H9 (cell line): ENCODE results near the gene GSG1L. TPM values are rescaled to one million over a fixed set of nuclear protein-coding genes. Genes with fewer than 3 reads are reported as not detected.
A peak's percentile ranks its signal among the peaks of the same experiment; 100 is the strongest.

ENCODE experiments used
- DNase-seq: peaks from one replicate; pipeline ENCODE4 v3.0.0-alpha.2; 2017
- H2AFZ ChIP-seq: one replicate; pipeline ENCODE4 v1.6.1; 2013; ENCODE audit warnings: mild to moderate bottlenecking, low read length, control low read depth, moderate library complexity
- H2AK5ac ChIP-seq: 2 replicates; pipeline ENCODE4 v1.6.1; 2013; ENCODE audit warnings: low read length, control low read depth, mixed read lengths; ENCODE audit not compliant: insufficient read length
- H2BK120ac ChIP-seq: one replicate; pipeline ENCODE4 v1.6.1; 2013; ENCODE audit warnings: low read depth, mild to moderate bottlenecking, low read length, control low read depth, inconsistent platforms; ENCODE audit not compliant: poor library complexity, severe bottlenecking
- H2BK12ac ChIP-seq: 2 replicates; pipeline ENCODE4 v1.6.1; 2013; ENCODE audit warnings: low read length, control low read depth, mixed read lengths, low read depth; ENCODE audit not compliant: insufficient read length
- H2BK15ac ChIP-seq: 2 replicates; pipeline ENCODE4 v1.6.1; 2013; ENCODE audit warnings: low read depth, low read length, control low read depth
- H2BK20ac ChIP-seq: one replicate; pipeline ENCODE4 v1.6.1; 2013; ENCODE audit warnings: low read depth, mild to moderate bottlenecking, low read length, control low read depth, inconsistent platforms; ENCODE audit not compliant: poor library complexity, severe bottlenecking
- H2BK5ac ChIP-seq: 2 replicates; pipeline ENCODE4 v1.6.1; 2013; ENCODE audit warnings: low read length, control low read depth, mixed read lengths; ENCODE audit not compliant: insufficient read length
- H3K14ac ChIP-seq: 2 replicates; pipeline ENCODE4 v1.6.1; 2013; ENCODE audit warnings: low read length, control low read depth; ENCODE audit not compliant: insufficient read depth
- H3K18ac ChIP-seq: 2 replicates; pipeline ENCODE4 v1.6.1; 2013; ENCODE audit warnings: low read depth, mild to moderate bottlenecking, mixed read lengths, low read length, control low read depth; ENCODE audit not compliant: insufficient read length
- H3K23ac ChIP-seq: 2 replicates; pipeline ENCODE4 v1.6.1; 2013; ENCODE audit warnings: low read length, control low read depth, mixed read lengths, low read depth; ENCODE audit not compliant: insufficient read length
- H3K23me2 ChIP-seq: 2 replicates; pipeline ENCODE4 v1.6.1; 2013; ENCODE audit warnings: low read depth, mild to moderate bottlenecking, mixed read lengths, low read length, control low read depth; ENCODE audit not compliant: insufficient read length, poor library complexity, severe bottlenecking
- H3K27ac ChIP-seq: 2 replicates; pipeline ENCODE4 v1.5.1; 2013; ENCODE audit warnings: low read length, control low read depth, mixed read lengths, low read depth; ENCODE audit not compliant: insufficient read length
- H3K27me3 ChIP-seq: 2 replicates; pipeline ENCODE4 v1.6.1; 2013; ENCODE audit warnings: low read length, control low read depth, inconsistent platforms; ENCODE audit not compliant: insufficient read depth
- H3K4ac ChIP-seq: 2 replicates; pipeline ENCODE4 v1.6.1; 2013; ENCODE audit warnings: low read depth, mild to moderate bottlenecking, control low read depth, inconsistent platforms, low read length, moderate library complexity
- H3K4me1 ChIP-seq: 2 replicates; pipeline ENCODE4 v1.6.1; 2013; ENCODE audit warnings: low read length, control low read depth, inconsistent platforms; ENCODE audit not compliant: insufficient read depth
- H3K4me2 ChIP-seq: 2 replicates; pipeline ENCODE4 v1.6.1; 2013; ENCODE audit warnings: low read length, control low read depth, mixed read lengths; ENCODE audit not compliant: insufficient read length, insufficient read depth
- H3K56ac ChIP-seq: 2 replicates; pipeline ENCODE4 v1.6.1; 2013; ENCODE audit warnings: low read depth, mild to moderate bottlenecking, mixed read lengths, low read length, control low read depth; ENCODE audit not compliant: insufficient read length
- H3K79me1 ChIP-seq: 2 replicates; pipeline ENCODE4 v1.6.1; 2013; ENCODE audit warnings: low read depth, mild to moderate bottlenecking, moderate library complexity, low read length, control low read depth, inconsistent platforms; ENCODE audit not compliant: insufficient read depth, poor library complexity, severe bottlenecking
- H3K79me2 ChIP-seq: 2 replicates; pipeline ENCODE4 v1.6.1; 2013; ENCODE audit warnings: low read length, control low read depth, inconsistent platforms; ENCODE audit not compliant: insufficient read depth
- H3K9ac ChIP-seq: 2 replicates; pipeline ENCODE4 v1.6.1; 2013; ENCODE audit warnings: low read length, control low read depth, mixed read lengths; ENCODE audit not compliant: insufficient read length; ENCODE audit errors: extremely low read depth
- H3K9me3 ChIP-seq: one replicate; pipeline ENCODE4 v1.6.1; 2013; ENCODE audit warnings: low read depth, low read length, inconsistent platforms; ENCODE audit not compliant: control insufficient read depth
- H3T11ph ChIP-seq: one replicate; pipeline ENCODE4 v1.6.1; 2013; ENCODE audit warnings: mild to moderate bottlenecking, low read length, control low read depth, inconsistent platforms
- H4K20me1 ChIP-seq: one replicate; pipeline ENCODE4 v1.6.1; 2013; ENCODE audit not compliant: control insufficient read depth, insufficient read length, insufficient read depth
- H4K5ac ChIP-seq: 2 replicates; pipeline ENCODE4 v1.6.1; 2013; ENCODE audit warnings: low read depth, mild to moderate bottlenecking, mixed read lengths, low read length, control low read depth; ENCODE audit not compliant: insufficient read length
- H4K8ac ChIP-seq: replicated peaks from 2 replicates; pipeline ENCODE4 v1.6.1; 2013; ENCODE audit warnings: low read length, control low read depth, mixed read lengths, low read depth; ENCODE audit not compliant: insufficient read length
- H4K91ac ChIP-seq: 2 replicates; pipeline ENCODE4 v1.6.1; 2013; ENCODE audit warnings: low read depth, mild to moderate bottlenecking, moderate library complexity, mixed read lengths, low read length, control low read depth; ENCODE audit not compliant: insufficient read length
- H3K27ac Mint-ChIP-seq, 3 experiments: 2 replicates in 2 of 3; 3 replicates in 1 of 3; pipeline ENCODE4 v1.8.0; 2020 to 2021; ENCODE audit warnings: mixed read lengths in 3 of 3, mild to moderate bottlenecking in 1 of 3, moderate library complexity in 1 of 3
- H3K27me3 Mint-ChIP-seq: 2 replicates; pipeline ENCODE4 v1.8.0; 2021; ENCODE audit warnings: low read depth, mild to moderate bottlenecking, moderate library complexity, mixed read lengths
- H3K36me3 Mint-ChIP-seq, 3 experiments: 2 replicates in 2 of 3; 3 replicates in 1 of 3; pipeline ENCODE4 v1.8.0; 2020 to 2021; ENCODE audit warnings: low read depth in 3 of 3, mixed read lengths in 3 of 3; ENCODE audit not compliant: insufficient read depth in 1 of 3
- H3K4me1 Mint-ChIP-seq, 2 experiments: 2 replicates each; pipeline ENCODE4 v1.8.0; 2020; ENCODE audit warnings: mixed read lengths in 2 of 2
- H3K4me3 Mint-ChIP-seq, 2 experiments: 2 replicates in 1 of 2; 3 replicates in 1 of 2; pipeline ENCODE4 v1.8.0; 2020 to 2021; ENCODE audit warnings: mild to moderate bottlenecking in 2 of 2, mixed read lengths in 2 of 2, moderate library complexity in 1 of 2
- H3K9me3 Mint-ChIP-seq, 2 experiments: 2 replicates in 1 of 2; 3 replicates in 1 of 2; pipeline ENCODE4 v1.8.0; 2020; ENCODE audit warnings: mild to moderate bottlenecking in 2 of 2, mixed read lengths in 2 of 2, moderate library complexity in 1 of 2
- CTCF ChIP-seq: fragments of 200-600 bp; sonication (generic); conservative IDR thresholded peaks from 3 replicates; pipeline ENCODE4 v1.8.0; 2021; ENCODE audit warnings: antibody characterized with exemption, mild to moderate bottlenecking
- WGBS: extraction: QIAGEN DNeasy Blood & Tissue Kit; methylation state at CpG from one replicate; pipeline ENCODE4 v1.1.7; 2013; ENCODE audit warnings: missing lambda C conversion rate, low lambda C conversion rate, mixed read lengths; ENCODE audit not compliant: insufficient read length; ENCODE audit errors: extremely low coverage; 5-methylcytosine and 5-hydroxymethylcytosine counted together
- total RNA-seq: library from RNA; stranded (reverse); gene quantifications from 2 replicates; pipeline ENCODE4 v1.2.1, GENCODE V29; 2021

GSG1L gene
- total RNA-seq, 1 experiment from 2014 or later, result 0.35 TPM

- H4K20me1 ChIP-seq, result peaks cover 2% of the 10 kb centered on the region
- Mint-ChIP-seq H3K9me3 (no peaks in the 10 kb centered on the region; a peak in 1 of 5 replicates), H3K4me1 (peaks cover 4 to 6% of the 10 kb centered on the region in 2 experiments; a peak in 3 of 4 replicates), H3K27ac (peak overlapping the region in 1 of 3 experiments; percentile 74; a peak in 2 of 7 replicates), H3K36me3 (no peaks in the 10 kb centered on the region), H3K27me3 (peaks cover 2% of the 10 kb centered on the region), H3K4me3 (no peak overlapping the region; a peak in 1 of 5 replicates)
- H3K79me1 ChIP-seq, result no peaks in the 10 kb centered on the region
- H3K27ac ChIP-seq, result no peak overlapping the region
- no peak overlapping the region for H4K8ac ChIP-seq
- no peak overlapping the region for H2AFZ ChIP-seq
- no peak overlapping the region for H3K4me2 ChIP-seq
- H3K23me2 ChIP-seq, result peaks cover 4% of the 10 kb centered on the region
- H4K5ac ChIP-seq, result no peak overlapping the region
- no peak overlapping the region for H3K14ac ChIP-seq
- H3T11ph ChIP-seq, result no peak overlapping the region
- H3K79me2 ChIP-seq, result no peaks in the 10 kb centered on the region
- H3K56ac ChIP-seq, result no peak overlapping the region
- no peak overlapping the region for H2BK5ac ChIP-seq
- no peak overlapping the region for H2BK15ac ChIP-seq
- H3K27me3 ChIP-seq, result no peaks in the 10 kb centered on the region
- no peaks in the 10 kb centered on the region for H3K4me1 ChIP-seq
- no peak overlapping the region for H3K18ac ChIP-seq
- H3K9ac ChIP-seq, result no peak overlapping the region
- H2BK20ac ChIP-seq, result no peak overlapping the region
- WGBS, result no CpG with 5 or more reads among the region's 21 CpGs
- no peak overlapping the region for H2BK120ac ChIP-seq
- H4K91ac ChIP-seq, result no peak overlapping the region
- no peak overlapping the region for H2BK12ac ChIP-seq
- H2AK5ac ChIP-seq, result no peak overlapping the region
- no peaks in the 10 kb centered on the region for H3K9me3 ChIP-seq
- no peak overlapping the region for H3K23ac ChIP-seq
- no peak overlapping the region for H3K4ac ChIP-seq
- TF ChIP-seq CTCF, result no peak
- no peak for DNase-seq
Observed at GRCh38 chr16:28086186-28087139, 22.9 kb upstream of the GSG1L start.
